Progenitor cell of endocrine pancreas (in vitro differentiated cells): ENCODE results near the gene ANO10. TPM values are rescaled to one million over a fixed set of nuclear protein-coding genes. Genes with fewer than 3 reads are reported as not detected.
"Not testable (repeated sequence)": the region's sequence is repeated elsewhere in the genome, so short reads cannot be mapped to it uniquely, and the experiment has no call there.

Experiments used
- DNase-seq: peaks from one replicate; pipeline ENCODE4 v3.0.0; 2021; ENCODE audit warnings: low spot score; ENCODE audit not compliant: unreplicated experiment
- H3K27ac Mint-ChIP-seq: 2 replicates; pipeline ENCODE4 v1.8.0; 2021; ENCODE audit warnings: mild to moderate bottlenecking, moderate library complexity, mixed read lengths
- H3K27me3 Mint-ChIP-seq: 2 replicates; pipeline ENCODE4 v1.8.0; 2021; ENCODE audit warnings: mixed read lengths
- H3K36me3 Mint-ChIP-seq: 2 replicates; pipeline ENCODE4 v1.8.0; 2022; ENCODE audit warnings: mixed read lengths; ENCODE audit not compliant: insufficient read depth
- H3K4me1 Mint-ChIP-seq: 2 replicates; pipeline ENCODE4 v1.8.0; 2021; ENCODE audit warnings: low read depth, mixed read lengths
- H3K4me3 Mint-ChIP-seq: 2 replicates; pipeline ENCODE4 v1.8.0; 2021; ENCODE audit warnings: low read depth, mild to moderate bottlenecking, moderate library complexity, mixed read lengths
- H3K9me3 Mint-ChIP-seq: 2 replicates; pipeline ENCODE4 v1.8.0; 2021; ENCODE audit warnings: low read depth, mixed read lengths
- total RNA-seq: library from RNA; stranded (reverse); gene quantifications from 2 replicates; pipeline ENCODE4 v1.2.1, GENCODE V29; 2021
- TF ChIP-seq, protein P1 (sequence below): fragments of 200-600 bp; sonication (generic); IDR thresholded peaks from one replicate; pipeline ENCODE4 v1.5.0; 2021; ENCODE audit warnings: antibody characterized with exemption, mild to moderate bottlenecking; ENCODE audit not compliant: unreplicated experiment

Gene ANO10
- total RNA-seq, 1 donor from 2014 or later = 30.1 TPM

- Mint-ChIP-seq H3K9me3 (peaks cover 3% of the 10 kb centered on the region), H3K4me1 (no peaks in the 10 kb centered on the region), H3K4me3 (no peak overlapping the region), H3K27me3 (no peaks in the 10 kb centered on the region), H3K36me3 (peaks cover 5% of the 10 kb centered on the region), H3K27ac (no peak overlapping the region)
- TF ChIP-seq, protein P1, sequence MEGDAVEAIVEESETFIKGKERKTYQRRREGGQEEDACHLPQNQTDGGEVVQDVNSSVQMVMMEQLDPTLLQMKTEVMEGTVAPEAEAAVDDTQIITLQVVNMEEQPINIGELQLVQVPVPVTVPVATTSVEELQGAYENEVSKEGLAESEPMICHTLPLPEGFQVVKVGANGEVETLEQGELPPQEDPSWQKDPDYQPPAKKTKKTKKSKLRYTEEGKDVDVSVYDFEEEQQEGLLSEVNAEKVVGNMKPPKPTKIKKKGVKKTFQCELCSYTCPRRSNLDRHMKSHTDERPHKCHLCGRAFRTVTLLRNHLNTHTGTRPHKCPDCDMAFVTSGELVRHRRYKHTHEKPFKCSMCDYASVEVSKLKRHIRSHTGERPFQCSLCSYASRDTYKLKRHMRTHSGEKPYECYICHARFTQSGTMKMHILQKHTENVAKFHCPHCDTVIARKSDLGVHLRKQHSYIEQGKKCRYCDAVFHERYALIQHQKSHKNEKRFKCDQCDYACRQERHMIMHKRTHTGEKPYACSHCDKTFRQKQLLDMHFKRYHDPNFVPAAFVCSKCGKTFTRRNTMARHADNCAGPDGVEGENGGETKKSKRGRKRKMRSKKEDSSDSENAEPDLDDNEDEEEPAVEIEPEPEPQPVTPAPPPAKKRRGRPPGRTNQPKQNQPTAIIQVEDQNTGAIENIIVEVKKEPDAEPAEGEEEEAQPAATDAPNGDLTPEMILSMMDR = no peak
- no peak for DNase-seq
These were observed 259.6 kb downstream of the ANO10 start for GRCh38 chr3:43362183-43362582.

- no peaks in the 10 kb centered on the region for H3K27me3 Mint-ChIP-seq
- no peak overlapping the region for H3K27ac Mint-ChIP-seq
- TF ChIP-seq, protein P1 = no peak
- peaks cover 5% of the 10 kb centered on the region for H3K36me3 Mint-ChIP-seq
- DNase-seq = no peak
- H3K4me1 Mint-ChIP-seq = no peaks in the 10 kb centered on the region
- H3K9me3 Mint-ChIP-seq = peaks cover 6% of the 10 kb centered on the region
- H3K4me3 Mint-ChIP-seq = no peak overlapping the region
These were observed 260.7 kb downstream of the ANO10 start for GRCh38 chr3:43361077-43361476.

GRCh38 chr3:43356033-43356432 lies 265.8 kb downstream of the ANO10 start:
- not testable (repeated sequence) for H3K4me1 Mint-ChIP-seq, DNase-seq, H3K27me3 Mint-ChIP-seq, H3K4me3 Mint-ChIP-seq, H3K27ac Mint-ChIP-seq
- Mint-ChIP-seq H3K9me3 (peaks cover 41% of the 10 kb centered on the region), H3K36me3 (peaks cover 28% of the 10 kb centered on the region)

DNA sequence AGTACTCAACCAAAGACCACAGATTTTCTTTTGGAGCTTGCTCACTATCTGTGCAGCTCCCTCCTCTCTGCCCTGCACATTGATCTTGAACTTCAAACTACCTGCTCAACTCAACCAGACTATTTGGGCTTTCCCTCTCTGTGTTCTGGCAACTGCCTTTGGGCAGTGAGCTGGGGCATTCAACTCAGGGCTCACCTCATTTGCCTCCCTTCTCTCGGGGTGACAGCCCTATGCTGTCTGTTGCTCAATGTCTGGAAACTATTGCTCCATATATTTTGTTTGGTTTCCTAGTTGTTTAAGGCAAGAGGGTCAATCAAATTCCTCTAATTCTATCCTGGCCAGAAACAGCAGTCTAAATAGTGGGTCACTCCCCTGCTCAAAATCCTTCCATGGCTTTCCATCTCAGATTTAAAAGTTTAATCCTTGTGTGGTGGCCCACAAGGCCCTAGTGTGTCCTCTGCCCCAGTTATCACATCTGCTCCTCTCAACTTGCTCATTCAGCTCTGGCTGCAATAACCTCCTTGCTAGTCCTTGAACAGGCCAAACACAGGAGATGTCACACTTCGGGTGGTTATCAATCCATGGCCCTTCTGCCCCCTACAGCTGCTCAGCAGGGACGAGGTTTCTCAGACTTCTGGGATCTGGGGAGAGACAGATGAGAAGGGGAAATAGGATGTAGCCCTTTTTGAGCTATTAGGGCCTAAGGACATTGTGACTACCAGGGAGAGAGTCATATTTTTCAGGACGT lies 267.7 kb downstream of the ANO10 start:
- TF ChIP-seq, protein P1 = no peak
- Mint-ChIP-seq H3K27ac (no peak overlapping the region), H3K9me3 (peaks cover 41% of the 10 kb centered on the region), H3K4me3 (no peak overlapping the region), H3K36me3 (peaks cover 31% of the 10 kb centered on the region), H3K27me3 (no peaks in the 10 kb centered on the region), H3K4me1 (no peaks in the 10 kb centered on the region)
- no peak for DNase-seq

DNA sequence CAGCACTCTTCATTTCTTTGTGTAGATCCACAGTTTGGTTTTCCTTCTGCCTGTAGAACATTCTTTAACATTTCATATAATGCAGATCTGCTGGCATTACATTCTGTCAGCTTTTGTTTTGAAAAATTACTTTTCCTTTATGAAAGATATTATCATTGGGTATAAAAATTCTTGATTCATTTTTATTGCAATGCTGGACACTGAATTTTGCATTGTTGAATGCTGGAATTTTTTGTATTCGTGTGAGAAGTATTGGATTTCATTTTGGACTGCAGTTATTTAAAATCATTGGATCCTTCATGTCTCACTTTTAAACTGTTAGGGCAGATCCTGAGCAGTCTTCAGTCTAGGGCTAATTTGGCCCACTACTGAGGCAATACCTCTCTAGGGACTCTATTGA lies 268.4 kb downstream of the ANO10 start:
- Mint-ChIP-seq H3K27me3 (no peaks in the 10 kb centered on the region), H3K4me1 (no peaks in the 10 kb centered on the region), H3K36me3 (peaks cover 35% of the 10 kb centered on the region), H3K4me3 (no peak overlapping the region), H3K27ac (no peak overlapping the region), H3K9me3 (peaks cover 41% of the 10 kb centered on the region)
- no peak for DNase-seq
- TF ChIP-seq, protein P1 = no peak

DNA sequence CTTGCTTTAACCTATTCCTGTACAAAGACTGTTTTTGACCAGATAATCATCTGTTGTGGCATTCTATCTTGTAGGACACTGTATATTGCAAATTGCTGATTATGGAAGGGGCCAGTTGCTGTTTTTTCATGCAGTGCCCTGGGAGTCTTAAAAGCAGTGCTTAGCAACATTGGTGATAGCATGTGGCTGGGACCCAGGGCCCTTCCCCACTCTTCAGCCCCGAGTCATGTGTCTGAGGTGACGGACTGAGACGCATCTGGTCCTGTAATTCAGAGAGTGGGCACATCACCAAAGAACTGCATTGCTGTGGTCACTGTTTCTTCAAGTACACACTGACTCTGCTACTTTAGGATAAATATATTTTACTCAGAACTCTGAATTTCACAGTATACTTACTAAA lies 272.1 kb downstream of the ANO10 start:
- TF ChIP-seq, protein P1 = no peak
- peaks cover 26% of the 10 kb centered on the region for H3K9me3 Mint-ChIP-seq
- peaks cover 37% of the 10 kb centered on the region for H3K36me3 Mint-ChIP-seq
- no peak overlapping the region for H3K27ac Mint-ChIP-seq
- DNase-seq = no peak
- H3K4me3 Mint-ChIP-seq = no peak overlapping the region
- no peaks in the 10 kb centered on the region for H3K27me3 Mint-ChIP-seq
- no peaks in the 10 kb centered on the region for H3K4me1 Mint-ChIP-seq
